Peyer's patch (tissue), 4 donors: ENCODE measurements around the gene MET. TPM values are rescaled to one million over a fixed set of nuclear protein-coding genes. Genes with fewer than 3 reads are reported as not detected.

Experiments
- DNase-seq, 3 donors: peaks; one replicate each; pipeline ENCODE4 v3.0.0-alpha.2; 2017 to 2019
- H3K27ac ChIP-seq, 4 donors: fragments of 200-600 bp; sonication (generic); one replicate each; pipeline ENCODE4 v1.5.1; 2016 to 2019
- H3K27me3 ChIP-seq, 2 donors: fragments of 200-600 bp; sonication (generic); one replicate each; pipeline ENCODE4 v1.5.1; 2019
- H3K36me3 ChIP-seq, 3 donors: fragments of 200-600 bp; sonication (generic); one replicate each; pipeline ENCODE4 v1.5.1; 2016 to 2019
- H3K4me1 ChIP-seq, 4 donors: fragments of 200-600 bp; sonication (generic); one replicate each; pipeline ENCODE4 v1.5.1; 2016 to 2019
- H3K4me3 ChIP-seq, 4 donors: fragments of 200-600 bp; sonication (generic); 1 replicate in 3 of 4; 2 replicates in 1 of 4; pipeline ENCODE4 v1.5.1; 2016 to 2019; ENCODE audit warnings: mild to moderate bottlenecking in 1 of 4
- H3K9me3 ChIP-seq, 4 donors: fragments of 200-600 bp; sonication (generic); one replicate each; pipeline ENCODE4 v1.5.1; 2016 to 2019; ENCODE audit warnings: mild to moderate bottlenecking in 1 of 4
- CTCF ChIP-seq, 6 experiments: fragments of 450-650 bp in 4 of 6; fragments of 200-600 bp in 2 of 6; sonication (generic) in 1 of 6; IDR thresholded peaks; one replicate each; pipeline ENCODE4 v1.5.1; 2017 to 2019; ENCODE audit warnings: antibody characterized with exemption in 6 of 6, mild to moderate bottlenecking in 3 of 6, moderate library complexity in 1 of 6
- POLR2A ChIP-seq, 2 donors: fragments of 450-650 bp; IDR thresholded peaks; one replicate each; pipeline ENCODE4 v1.5.1; 2017; ENCODE audit warnings: antibody characterized with exemption in 2 of 2, mild to moderate bottlenecking in 2 of 2, moderate library complexity in 2 of 2
- total RNA-seq, 4 donors: library from RNA; depleted of rRNA; stranded (reverse); fragments of >200 nt; gene quantifications; one replicate each; pipeline ENCODE4 v1.1.0, GENCODE V29; 2016

MET gene
- total RNA-seq = 10 to 100 TPM in 3 of 4 donors, 1 to 10 TPM in 1; 2.5 to 34.0 (median 23.6) TPM

- no peaks in the 10 kb centered on the region for H3K27me3 ChIP-seq
- TF ChIP-seq CTCF (IDR thresholded peaks at IDR 0.05) (peak in 4 of 6 experiments; percentile 44 to 81 (median 74)), POLR2A (IDR thresholded peaks at IDR 0.05) (peak; percentile 8 to 41)
- H3K9me3 ChIP-seq = no peaks in the 10 kb centered on the region
- peak within 1 kb of the TSS in 3 of 4 donors; percentile 59 to 91 (median 89) for H3K27ac ChIP-seq
- peak; percentile 25 to 90 (median 88) for DNase-seq
- peak within 1 kb of the TSS; percentile 38 to 77 (median 60) for H3K4me3 ChIP-seq
- peaks cover 0 to 9% (median 0%) of the 10 kb centered on the region in 4 donors for H3K4me1 ChIP-seq
- no peaks in the 10 kb centered on the region for H3K36me3 ChIP-seq
Measured at GRCh38 chr7:116671681-116672595, at the start of gene MET. MET (plus strand) TSS chr7:116672196; CDS start chr7:116699085, 26,889 bp downstream.

GRCh38 chr7:116626886-116627285 is 45.1 kb upstream of the MET start:
- no peak for DNase-seq
- Histone ChIP-seq H3K4me1 (peaks cover 0 to 7% (median 0%) of the 10 kb centered on the region in 4 donors), H3K9me3 (no peaks in the 10 kb centered on the region), H3K4me3 (no peak overlapping the region), H3K36me3 (no peaks in the 10 kb centered on the region), H3K27ac (no peak overlapping the region), H3K27me3 (no peaks in the 10 kb centered on the region)
- no peak for TF ChIP-seq POLR2A (IDR thresholded peaks at IDR 0.05)

GRCh38 chr7:116629051-116629463 is 42.9 kb upstream of the MET start:
- Histone ChIP-seq H3K27me3 (no peaks in the 10 kb centered on the region), H3K9me3 (no peaks in the 10 kb centered on the region), H3K4me1 (peaks cover 0 to 7% (median 0%) of the 10 kb centered on the region in 4 donors), H3K4me3 (no peak overlapping the region), H3K27ac (peak overlapping the region in 2 of 4 donors; percentile 64 to 65), H3K36me3 (no peaks in the 10 kb centered on the region)
- TF ChIP-seq CTCF (IDR thresholded peaks at IDR 0.05) (no peak), POLR2A (IDR thresholded peaks at IDR 0.05) (peak in 1 of 2 donors; percentile 31)
- peak in 1 of 3 donors; percentile 72 for DNase-seq

DNA sequence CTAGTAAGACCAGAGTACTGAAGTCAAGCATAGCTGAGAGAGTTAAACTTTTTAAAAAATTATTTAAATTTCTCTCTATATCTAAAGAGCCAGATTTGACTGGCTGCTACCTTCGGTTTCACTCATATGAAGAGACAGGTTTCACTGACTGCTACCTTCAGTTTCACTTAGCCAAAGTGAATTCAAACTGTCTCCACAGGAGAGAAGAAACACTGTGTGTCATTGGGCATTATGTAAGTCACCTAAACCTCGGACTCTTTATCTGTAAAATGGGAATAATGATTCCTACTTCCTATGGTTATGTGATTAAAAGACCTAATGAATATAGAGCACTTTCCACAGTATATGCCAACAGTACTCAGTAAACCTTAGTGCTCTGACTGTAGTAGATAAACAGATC is 41.6 kb upstream of the MET start:
- H3K27me3 ChIP-seq = no peaks in the 10 kb centered on the region

DNA sequence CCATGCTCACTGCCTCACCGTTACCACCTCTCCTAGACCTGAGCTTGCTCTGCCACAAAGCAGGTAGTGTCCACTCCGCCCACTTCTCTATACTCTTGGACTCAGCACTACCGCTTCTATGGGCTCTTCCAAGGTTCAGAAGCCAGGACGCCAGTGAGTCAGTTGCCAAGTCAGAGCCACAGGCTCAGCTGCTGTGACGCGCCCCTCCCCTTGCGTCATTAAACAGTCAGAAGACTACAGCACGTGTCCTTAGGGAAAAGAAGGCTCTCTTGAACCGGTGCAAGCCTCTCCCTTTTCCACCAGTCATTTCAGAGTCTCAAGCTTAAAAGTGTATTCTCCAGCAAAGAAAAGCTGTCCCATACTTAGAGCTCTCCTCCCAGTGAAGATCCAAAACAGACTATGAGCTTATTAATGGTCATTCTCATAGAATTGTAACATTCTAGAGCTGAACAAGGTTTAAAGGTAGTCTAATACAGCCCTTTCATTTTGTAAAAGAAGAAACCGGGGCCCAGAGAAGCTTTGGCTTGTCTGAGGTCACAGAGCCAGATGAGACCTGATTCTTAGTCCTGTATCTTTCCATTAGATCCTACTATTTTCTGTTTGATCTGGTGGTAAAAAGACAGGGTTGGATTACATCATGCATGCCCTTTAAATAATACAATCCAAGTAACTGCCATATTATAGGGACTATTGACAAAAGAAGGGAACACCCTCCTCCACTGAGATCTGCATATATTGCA is 40.9 kb upstream of the MET start:
- TF ChIP-seq POLR2A (IDR thresholded peaks at IDR 0.05) = peak in 1 of 2 donors; percentile 50
- TF ChIP-seq CTCF (IDR thresholded peaks at IDR 0.05) = no peak
- Histone ChIP-seq H3K27ac (peak overlapping the region in 3 of 4 donors; percentile 44 to 64 (median 58)), H3K4me1 (peaks cover 0 to 7% (median 0%) of the 10 kb centered on the region in 4 donors), H3K9me3 (no peaks in the 10 kb centered on the region), H3K27me3 (no peaks in the 10 kb centered on the region), H3K4me3 (no peak overlapping the region), H3K36me3 (no peaks in the 10 kb centered on the region)
- peak; percentile 31 to 93 (median 87) for DNase-seq

More for the DNA sequence above, 41.6 kb upstream of the MET start:
- TF ChIP-seq POLR2A (IDR thresholded peaks at IDR 0.05) (no peak), CTCF (IDR thresholded peaks at IDR 0.05) (no peak)
- no peaks in the 10 kb centered on the region for H3K36me3 ChIP-seq
- H3K4me3 ChIP-seq = no peak overlapping the region
- peaks cover 0 to 7% (median 0%) of the 10 kb centered on the region in 4 donors for H3K4me1 ChIP-seq
- DNase-seq = no peak
- H3K27ac ChIP-seq = peak overlapping the region in 3 of 4 donors; percentile 44 to 64 (median 58)
- H3K9me3 ChIP-seq = no peaks in the 10 kb centered on the region
